HG03139 (cell line): ENCODE measurements around the gene GSE1.
"Not testable (repeated sequence)": the region's sequence is repeated elsewhere in the genome, so short reads cannot be mapped to it uniquely, and the experiment has no call there.

Source experiments
- ATAC-seq: cut with Tn5 transposase; IDR thresholded peaks from one replicate; pipeline ENCODE4 v1.9.1; 2021; ENCODE audit not compliant: unreplicated experiment

Gene GSE1

GRCh38 chr16:85589688-85590505, 23.2 kb upstream of the GSE1 start:
- ATAC-seq = no peak

GRCh38 chr16:85590506-85590832, 22.7 kb upstream of the GSE1 start:
- no peak for ATAC-seq

- no peak for ATAC-seq
These were observed 21.7 kb upstream of the GSE1 start for GRCh38 chr16:85591381-85591780.

GRCh38 chr16:85592277-85592676, 20.8 kb upstream of the GSE1 start:
- ATAC-seq = not testable (repeated sequence)

- ATAC-seq = no peak
These were observed 20.2 kb upstream of the GSE1 start for GRCh38 chr16:85592700-85593493.

- ATAC-seq = no peak
These were observed 19.5 kb upstream of the GSE1 start for GRCh38 chr16:85593494-85594221.

- ATAC-seq = no peak
These were observed 18.7 kb upstream of the GSE1 start for GRCh38 chr16:85594273-85594977.

- no peak for ATAC-seq
These were observed 18.0 kb upstream of the GSE1 start for GRCh38 chr16:85594978-85595661.

- ATAC-seq = no peak
These were observed 17.2 kb upstream of the GSE1 start for GRCh38 chr16:85595812-85596502.

GRCh38 chr16:85598141-85598540, 15.0 kb upstream of the GSE1 start:
- ATAC-seq = no peak

- ATAC-seq = no peak
These were observed 13.0 kb upstream of the GSE1 start for GRCh38 chr16:85600078-85600477.

- no peak for ATAC-seq
These were observed 12.4 kb upstream of the GSE1 start for GRCh38 chr16:85600530-85601271.

GRCh38 chr16:85601272-85601639, 11.9 kb upstream of the GSE1 start:
- ATAC-seq = no peak

- no peak for ATAC-seq
These were observed 11.3 kb upstream of the GSE1 start for GRCh38 chr16:85601730-85602401.

- no peak for ATAC-seq
These were observed 10.5 kb upstream of the GSE1 start for GRCh38 chr16:85602402-85603202.

GRCh38 chr16:85603203-85603755, 9.8 kb upstream of the GSE1 start:
- no peak for ATAC-seq

GRCh38 chr16:85604145-85604705, 8.9 kb upstream of the GSE1 start:
- ATAC-seq = no peak
